ENCODE measurements around the gene LONP2. TPM values are rescaled to one million over a fixed set of nuclear protein-coding genes. Genes with fewer than 3 reads are reported as not detected.

Gene LONP2
- polyA plus RNA-seq, 3 donors: 21.5 to 35.6 (median 26.0) TPM

DNA sequence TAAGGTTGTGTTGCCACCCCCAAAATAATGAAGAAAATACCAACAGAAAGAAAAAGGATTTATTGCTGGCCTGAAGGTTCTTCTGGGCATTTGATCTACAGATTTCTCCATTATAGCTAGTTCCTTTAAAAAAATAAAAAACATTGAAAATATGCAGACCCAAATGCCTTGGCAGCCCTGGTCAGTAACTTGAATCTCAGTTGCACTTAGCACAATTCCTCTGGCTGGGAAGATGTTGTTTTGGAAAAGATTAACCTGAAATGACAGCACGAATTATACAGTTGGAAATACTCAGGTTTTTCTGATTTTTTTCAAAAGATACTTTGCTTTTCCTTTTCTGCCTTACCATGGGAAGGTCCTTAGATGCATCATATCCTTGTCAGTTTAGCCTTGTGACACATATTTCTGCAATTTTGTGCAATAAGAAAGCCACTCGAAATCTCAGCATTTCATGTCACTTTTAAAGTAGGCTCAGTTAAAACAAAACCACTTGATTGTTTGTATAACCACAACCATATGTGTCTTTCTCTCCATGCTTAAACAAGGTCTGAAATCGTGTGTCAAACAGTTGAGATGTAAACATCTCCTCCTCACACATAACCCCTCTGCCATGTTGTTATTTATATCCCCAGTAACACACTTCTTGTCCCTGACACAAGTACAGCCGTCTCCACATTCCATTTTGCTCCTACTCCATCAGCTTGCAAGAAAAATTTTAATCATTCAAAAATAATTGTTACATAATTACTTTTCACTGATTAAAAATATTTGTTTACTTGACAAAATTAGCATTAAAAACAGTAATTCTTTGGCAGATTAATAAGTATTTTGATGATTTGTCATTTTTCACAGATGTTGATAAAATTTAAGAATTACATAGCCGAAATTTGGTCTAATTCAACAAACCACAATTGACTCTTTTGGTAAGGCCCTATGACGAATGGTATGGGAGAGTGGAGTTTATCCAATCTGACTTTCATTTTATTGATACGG lies 80.0 kb downstream of the LONP2 start:
- Histone ChIP-seq H4K20me1 (ENCODE audit: insufficient read depth, low read length) (peaks cover 4% of the 10 kb centered on the region), H3K4me2 (replicated peaks; ENCODE audit: extremely low read depth, low read length, poor library complexity, severe bottlenecking) (no peak overlapping the region), H3K9me3 (replicated peaks in 1 of 2; ENCODE audit: control insufficient read depth in 1 of 2, insufficient read depth in 1 of 2, low read length in 2 of 2) (no peaks in the 10 kb centered on the region), H3K9ac (ENCODE audit: insufficient read depth, low read length, poor library complexity, severe bottlenecking) (no peak overlapping the region), H3K36me3 (replicated peaks in 1 of 2; ENCODE audit: control insufficient read depth in 1 of 2, insufficient read depth in 2 of 2, low read length in 2 of 2) (peaks cover 13 to 58% of the 10 kb centered on the region in 2 donors), H3K27ac (ENCODE audit: low read depth in 1 of 2, low read length in 2 of 2) (no peak overlapping the region), H2AFZ (ENCODE audit: insufficient read depth, low read depth, low read length, poor library complexity, severe bottlenecking) (no peak overlapping the region), H3K27me3 (ENCODE audit: control insufficient read depth in 2 of 2, insufficient read depth in 2 of 2, low read length in 2 of 2) (no peaks in the 10 kb centered on the region), H3K4me3 (replicated peaks in 1 of 3; ENCODE audit: low read depth in 2 of 3, low read length in 3 of 3) (no peak overlapping the region), H3K79me2 (ENCODE audit: insufficient read depth, low read length) (no peaks in the 10 kb centered on the region), H3K4me1 (ENCODE audit: control insufficient read depth in 1 of 2, insufficient read depth in 2 of 2, low read length in 2 of 2) (peaks cover 4 to 5% of the 10 kb centered on the region in 2 donors)
- Mint-ChIP-seq H3K27ac (no peak overlapping the region), H3K4me1 (peaks cover 5% of the 10 kb centered on the region), H3K4me3 (no peak overlapping the region), H3K27me3 (ENCODE audit: low read depth in 3 of 3) (no peaks in the 10 kb centered on the region), H3K36me3 (peaks cover 30 to 53% of the 10 kb centered on the region in 2 donors), H3K9me3 (peaks cover 0 to 2% (median 0%) of the 10 kb centered on the region in 7 donors)
- TF ChIP-seq, protein P1, sequence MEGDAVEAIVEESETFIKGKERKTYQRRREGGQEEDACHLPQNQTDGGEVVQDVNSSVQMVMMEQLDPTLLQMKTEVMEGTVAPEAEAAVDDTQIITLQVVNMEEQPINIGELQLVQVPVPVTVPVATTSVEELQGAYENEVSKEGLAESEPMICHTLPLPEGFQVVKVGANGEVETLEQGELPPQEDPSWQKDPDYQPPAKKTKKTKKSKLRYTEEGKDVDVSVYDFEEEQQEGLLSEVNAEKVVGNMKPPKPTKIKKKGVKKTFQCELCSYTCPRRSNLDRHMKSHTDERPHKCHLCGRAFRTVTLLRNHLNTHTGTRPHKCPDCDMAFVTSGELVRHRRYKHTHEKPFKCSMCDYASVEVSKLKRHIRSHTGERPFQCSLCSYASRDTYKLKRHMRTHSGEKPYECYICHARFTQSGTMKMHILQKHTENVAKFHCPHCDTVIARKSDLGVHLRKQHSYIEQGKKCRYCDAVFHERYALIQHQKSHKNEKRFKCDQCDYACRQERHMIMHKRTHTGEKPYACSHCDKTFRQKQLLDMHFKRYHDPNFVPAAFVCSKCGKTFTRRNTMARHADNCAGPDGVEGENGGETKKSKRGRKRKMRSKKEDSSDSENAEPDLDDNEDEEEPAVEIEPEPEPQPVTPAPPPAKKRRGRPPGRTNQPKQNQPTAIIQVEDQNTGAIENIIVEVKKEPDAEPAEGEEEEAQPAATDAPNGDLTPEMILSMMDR (IDR thresholded peaks at IDR 0.05): no peak
- intact Hi-C loops (cut with micrococcal nuclease): no loop called here
- 81% methylated on average over 3 of the region's 7 CpGs for WGBS (ENCODE audit: insufficient coverage)
- DNase-seq: no peak

DNA sequence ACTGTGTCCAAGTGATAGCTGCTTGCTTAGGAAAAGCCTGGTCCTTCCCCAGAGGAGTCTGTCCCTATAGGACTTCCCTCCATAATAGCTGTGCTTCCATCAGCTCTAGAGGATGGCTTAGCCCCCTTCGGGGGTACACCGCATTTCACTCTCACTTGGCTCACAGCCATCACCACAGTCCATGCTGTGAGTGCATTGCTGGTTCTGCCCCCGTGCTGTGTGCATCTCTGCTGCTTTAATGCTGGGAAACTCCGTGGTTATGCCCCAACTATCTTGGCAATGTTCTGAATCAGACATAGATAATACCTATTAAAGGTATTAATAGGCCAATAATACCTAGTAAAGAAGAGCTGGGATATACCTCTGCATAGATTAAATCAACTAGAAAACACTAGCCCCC lies 82.8 kb downstream of the LONP2 start:
- intact Hi-C loops (cut with micrococcal nuclease): no loop called here
- Histone ChIP-seq H3K27ac (ENCODE audit: low read depth in 1 of 2, low read length in 2 of 2) (no peak overlapping the region), H3K79me2 (ENCODE audit: insufficient read depth, low read length) (no peaks in the 10 kb centered on the region), H3K4me1 (ENCODE audit: control insufficient read depth in 1 of 2, insufficient read depth in 2 of 2, low read length in 2 of 2) (peaks cover 9 to 11% of the 10 kb centered on the region in 2 donors), H4K20me1 (ENCODE audit: insufficient read depth, low read length) (peaks cover 13% of the 10 kb centered on the region), H3K27me3 (ENCODE audit: control insufficient read depth in 2 of 2, insufficient read depth in 2 of 2, low read length in 2 of 2) (no peaks in the 10 kb centered on the region), H3K9me3 (replicated peaks in 1 of 2; ENCODE audit: control insufficient read depth in 1 of 2, insufficient read depth in 1 of 2, low read length in 2 of 2) (no peaks in the 10 kb centered on the region), H3K4me3 (replicated peaks in 1 of 3; ENCODE audit: low read depth in 2 of 3, low read length in 3 of 3) (no peak overlapping the region), H3K4me2 (replicated peaks; ENCODE audit: extremely low read depth, low read length, poor library complexity, severe bottlenecking) (no peak overlapping the region), H3K36me3 (replicated peaks in 1 of 2; ENCODE audit: control insufficient read depth in 1 of 2, insufficient read depth in 2 of 2, low read length in 2 of 2) (peaks cover 14 to 49% of the 10 kb centered on the region in 2 donors), H3K9ac (ENCODE audit: insufficient read depth, low read length, poor library complexity, severe bottlenecking) (no peak overlapping the region), H2AFZ (ENCODE audit: insufficient read depth, low read depth, low read length, poor library complexity, severe bottlenecking) (no peak overlapping the region)
- WGBS (ENCODE audit: insufficient coverage): 80% methylated on average over 2 of the region's 4 CpGs
- Mint-ChIP-seq H3K27ac (peak overlapping the region in 2 of 7 donors; percentile 46 to 49), H3K4me1 (peaks cover 15% of the 10 kb centered on the region), H3K36me3 (peaks cover 31 to 63% of the 10 kb centered on the region in 2 donors), H3K27me3 (ENCODE audit: low read depth in 3 of 3) (no peaks in the 10 kb centered on the region), H3K9me3 (peaks cover 0 to 2% (median 0%) of the 10 kb centered on the region in 7 donors), H3K4me3 (no peak overlapping the region)
- no peak for DNase-seq
- TF ChIP-seq, protein P1 (IDR thresholded peaks at IDR 0.05): no peak
